BJ (cell line): Measurements from ENCODE around the gene HINFP. TPM values are rescaled to one million over a fixed set of nuclear protein-coding genes. Genes with fewer than 3 reads are reported as not detected.
"Not testable (repeated sequence)": the region's sequence is repeated elsewhere in the genome, so short reads cannot be mapped to it uniquely, and the experiment has no call there.

Experiments used
- CTCF ChIA-PET: fragments of 350-600 bp; formaldehyde crosslinking; extraction: SDS; loops from one replicate; lab custom pipeline; 2021; ENCODE audit warnings: antibody characterized with exemption, inconsistent platforms; lab: Yijun Ruan, JAX
- POLR2A ChIA-PET: fragments of 300-600 bp; sonication (Branson Sonifier 250); formaldehyde crosslinking; extraction: SDS; loops from one replicate; lab custom pipeline; 2021; ENCODE audit warnings: antibody characterized with exemption; lab: Charles Lee
- DNase-seq: peaks from one replicate; pipeline ENCODE4 v3.0.0-alpha.2; 2011; ENCODE audit warnings: low read depth
- H3K27me3 ChIP-seq: 2 replicates; pipeline ENCODE4 v1.6.0; 2011; ENCODE audit warnings: low read length; ENCODE audit not compliant: control insufficient read depth, insufficient read depth
- H3K36me3 ChIP-seq: 2 replicates; pipeline ENCODE4 v1.5.1; 2011; ENCODE audit warnings: low read length; ENCODE audit not compliant: control insufficient read depth, insufficient read depth
- H3K4me3 ChIP-seq: 2 replicates; pipeline ENCODE4 v1.5.1; 2011; ENCODE audit warnings: low read depth, mild to moderate bottlenecking, control low read depth, low read length
- CTCF ChIP-seq: IDR thresholded peaks from 2 replicates; pipeline ENCODE4 v1.5.1; 2011; ENCODE audit warnings: low read depth, mild to moderate bottlenecking, control low read depth, inconsistent platforms, low read length, moderate library complexity; ENCODE audit not compliant: insufficient read depth
- polyA plus RNA-seq: library from polyadenylated mRNA; depleted of rRNA; stranded (reverse); fragments of >200 nt; gene quantifications from 2 replicates; pipeline ENCODE4 v1.2.3, GENCODE V29; 2011

Gene HINFP
- polyA plus RNA-seq, 1 experiment = 27.3 TPM

DNA sequence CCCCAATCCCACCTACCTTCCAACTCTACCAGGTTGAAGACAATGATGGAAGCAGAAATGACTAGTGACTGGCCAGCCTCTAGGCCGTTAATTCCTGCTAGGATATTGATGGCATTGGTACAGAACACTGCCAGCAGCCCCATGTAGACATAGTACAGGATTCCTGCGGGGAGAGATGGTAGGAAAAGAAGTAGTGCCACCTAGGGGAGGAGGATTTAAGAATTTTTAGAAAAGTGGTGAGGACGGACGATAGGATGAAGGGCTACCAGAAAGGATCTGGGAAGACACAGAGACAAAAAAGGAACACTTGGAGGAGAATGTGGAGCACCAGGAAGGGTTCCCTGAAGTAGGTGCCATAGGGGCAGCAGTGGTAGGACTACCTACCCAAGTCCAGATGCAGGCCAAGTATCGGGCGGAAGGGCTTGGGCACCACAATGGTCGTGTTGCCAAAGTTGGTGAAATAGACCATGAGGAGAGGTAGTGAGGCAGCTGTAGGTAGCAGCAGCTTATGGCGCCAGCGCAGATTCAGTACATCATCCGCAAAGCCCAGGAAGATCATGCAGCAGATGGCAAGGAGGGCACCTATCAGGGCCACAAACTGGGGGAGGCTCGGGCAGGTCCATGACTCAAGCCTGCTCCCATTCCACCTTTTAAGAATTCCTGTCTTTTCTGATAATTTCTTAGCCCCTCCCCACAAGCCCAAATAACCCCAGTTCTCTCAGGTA, 21.0 kb upstream of the HINFP start:
- DNase-seq = no peak
- TF ChIP-seq CTCF = peak; percentile 62
- Histone ChIP-seq H3K4me3 (peak overlapping the region; percentile 76), H3K27me3 (no peaks in the 10 kb centered on the region), H3K36me3 (peaks cover 4% of the 10 kb centered on the region)
- POLR2A ChIA-PET = no interaction called here
- CTCF ChIA-PET = interaction anchor here (0.8 to 2.2 kb wide), 4 partner anchors 14 to 96 kb away, joined by 3 to 8 read pairs (median 3); no protein-coding TSS in a partner anchor

- DNase-seq = no peak
- ChIA-PET POLR2A (interaction anchor here (0.6 to 1.0 kb wide), 2 partner anchors 15 to 236 kb away, joined by 3 to 11 read pairs; no protein-coding TSS in a partner anchor), CTCF (interaction anchor here (0.7 to 2.2 kb wide), 7 partner anchors 21 to 236 kb away, joined by 3 to 8 read pairs (median 4); no protein-coding TSS in a partner anchor)
- H3K36me3 ChIP-seq = peaks cover 4% of the 10 kb centered on the region
- TF ChIP-seq CTCF = peak; percentile 23; the same call in 1 of the 2 replicates
- peak overlapping the region; percentile 76 for H3K4me3 ChIP-seq
- no peaks in the 10 kb centered on the region for H3K27me3 ChIP-seq
Observed at GRCh38 chr11:119100994-119101758, 20.2 kb upstream of the HINFP start.

GRCh38 chr11:119101759-119102423, 19.5 kb upstream of the HINFP start, which contains the start of gene DPAGT1:
Gene DPAGT1, minus strand, starts transcription at chr11:119101853. Its CDS starts 198 bp downstream, at chr11:119101655.
- peak; percentile 80 for DNase-seq
- POLR2A ChIA-PET = interaction anchor here (0.6 to 1.0 kb wide), 5 partner anchors 9 to 291 kb away, joined by 3 to 14 read pairs (median 9); no protein-coding TSS in a partner anchor
- CTCF ChIA-PET = interaction anchor here (0.7 to 2.2 kb wide), 11 partner anchors 21 to 236 kb away, joined by 3 to 10 read pairs (median 4); partner anchors contain the start of gene TRAPPC4
- H3K27me3 ChIP-seq = no peaks in the 10 kb centered on the region
- H3K4me3 ChIP-seq = peak within 1 kb of the TSS; percentile 76
- H3K36me3 ChIP-seq = peaks cover 4% of the 10 kb centered on the region
- TF ChIP-seq CTCF = no peak

- H3K36me3 ChIP-seq, DNase-seq, H3K27me3 ChIP-seq, POLR2A ChIA-PET, H3K4me3 ChIP-seq: not testable (repeated sequence)
- CTCF ChIA-PET = interaction anchor here (1.1 to 1.7 kb wide), 5 partner anchors 19 to 221 kb away, joined by 3 to 10 read pairs (median 4); partner anchors contain the start of gene TRAPPC4
Observed at GRCh38 chr11:119103161-119103664, 18.2 kb upstream of the HINFP start.

GRCh38 chr11:119103793-119104192, 17.6 kb upstream of the HINFP start:
- no peak overlapping the region for H3K4me3 ChIP-seq
- no peaks in the 10 kb centered on the region for H3K36me3 ChIP-seq
- ChIA-PET POLR2A (no interaction called here), CTCF (no interaction called here)
- DNase-seq = no peak
- H3K27me3 ChIP-seq = no peaks in the 10 kb centered on the region
- no peak for TF ChIP-seq CTCF
